Activated CD8-positive, alpha-beta T cell treated with anti-CD3 and anti-CD28 coated beads for 36 hours (primary cell): ENCODE measurements around the gene IL13. TPM values are rescaled to one million over a fixed set of nuclear protein-coding genes. Genes with fewer than 3 reads are reported as not detected.

Experiments used
- ATAC-seq: fragments of 200-7000 bp; cut with Tn5 transposase; one replicate; pipeline ENCODE4 v1.10.0; 2021; ENCODE audit warnings: mild to moderate bottlenecking, moderate library complexity
- CTCF ChIA-PET: fragments of 350-600 bp; sonication (Branson Sonifier 250); formaldehyde crosslinking; loops from one replicate; lab custom pipeline; 2021; ENCODE audit warnings: antibody characterized with exemption; lab: Charles Lee
- POLR2A ChIA-PET: fragments of 350-600 bp; sonication (Branson Sonifier 250); formaldehyde crosslinking; loops from one replicate; lab custom pipeline; 2021; ENCODE audit warnings: antibody characterized with exemption; lab: Charles Lee
- DNase-seq: peaks from one replicate; pipeline ENCODE4 v3.0.0-alpha.2; 2020
- H3K27ac Mint-ChIP-seq: one replicate; pipeline ENCODE4 v1.8.0; 2021; ENCODE audit warnings: mild to moderate bottlenecking, mixed read lengths
- H3K27me3 Mint-ChIP-seq: one replicate; pipeline ENCODE4 v1.8.0; 2021; ENCODE audit warnings: mixed read lengths
- H3K36me3 Mint-ChIP-seq: one replicate; pipeline ENCODE4 v1.8.0; 2021; ENCODE audit warnings: low read depth, mixed read lengths
- H3K4me1 Mint-ChIP-seq: one replicate; pipeline ENCODE4 v1.8.0; 2021; ENCODE audit warnings: low read depth, mixed read lengths
- H3K4me3 Mint-ChIP-seq: one replicate; pipeline ENCODE4 v1.8.0; 2021; ENCODE audit warnings: mild to moderate bottlenecking, moderate library complexity, mixed read lengths
- H3K9me3 Mint-ChIP-seq: one replicate; pipeline ENCODE4 v1.8.0; 2021; ENCODE audit warnings: mixed read lengths
- CTCF ChIP-seq: fragments of 200-600 bp; IDR thresholded peaks from one replicate; pipeline ENCODE4 v1.8.0; 2022; ENCODE audit warnings: antibody characterized with exemption, mild to moderate bottlenecking
- intact Hi-C: fragments of 100-400 bp; cut with micrococcal nuclease; formaldehyde crosslinking; loops from one replicate; pipeline ENCODE4 v1.10.0; 2022
- total RNA-seq, 2 experiments: library from RNA; stranded (reverse); gene quantifications; one replicate each; pipeline ENCODE4 v1.2.3, GENCODE V29; 2021

Gene IL13
- total RNA-seq, 2 experiments from 2014 or later: 4.8 to 6.5 TPM

- no peak for TF ChIP-seq CTCF
- ATAC-seq (no peak), DNase-seq (no peak)
- Mint-ChIP-seq H3K27ac (no peak overlapping the region), H3K4me1 (peaks cover 15% of the 10 kb centered on the region), H3K4me3 (no peak overlapping the region), H3K36me3 (no peaks in the 10 kb centered on the region), H3K27me3 (no peaks in the 10 kb centered on the region), H3K9me3 (no peaks in the 10 kb centered on the region)
- POLR2A ChIA-PET: interaction anchor here (1.7 kb wide), 1 partner anchor 10 kb away, joined by 5 read pairs; no protein-coding TSS in a partner anchor
- intact Hi-C loops: no loop called here
- CTCF ChIA-PET: no interaction called here
Measured at GRCh38 chr5:132668706-132669454, 10.9 kb downstream of the IL13 start.

GRCh38 chr5:132669455-132669820 lies 11.5 kb downstream of the IL13 start:
- Mint-ChIP-seq H3K9me3 (no peaks in the 10 kb centered on the region), H3K27ac (no peak overlapping the region), H3K4me3 (no peak overlapping the region), H3K27me3 (no peaks in the 10 kb centered on the region), H3K36me3 (no peaks in the 10 kb centered on the region), H3K4me1 (peaks cover 15% of the 10 kb centered on the region)
- ChIA-PET POLR2A (interaction anchor here (0.5 to 1.7 kb wide), 5 partner anchors 11 to 210 kb away, joined by 3 to 5 read pairs (median 3); no protein-coding TSS in a partner anchor), CTCF (no interaction called here)
- DNase-seq (no peak), ATAC-seq (no peak)
- intact Hi-C loops: no loop called here
- no peak for TF ChIP-seq CTCF

GRCh38 chr5:132669966-132670882 lies 12.3 kb downstream of the IL13 start:
- no peak for TF ChIP-seq CTCF
- no peaks in the 10 kb centered on the region for H3K9me3 Mint-ChIP-seq
- POLR2A ChIA-PET: interaction anchor here (0.5 to 1.7 kb wide), 5 partner anchors 12 to 211 kb away, joined by 3 to 5 read pairs (median 3); no protein-coding TSS in a partner anchor
- DNase-seq (no peak), ATAC-seq (no peak)
- no peak overlapping the region for H3K4me3 Mint-ChIP-seq
- H3K27me3 Mint-ChIP-seq: no peaks in the 10 kb centered on the region
- intact Hi-C loops: no loop called here
- CTCF ChIA-PET: no interaction called here
- H3K27ac Mint-ChIP-seq: no peak overlapping the region
- no peaks in the 10 kb centered on the region for H3K36me3 Mint-ChIP-seq
- H3K4me1 Mint-ChIP-seq: peaks cover 20% of the 10 kb centered on the region

DNA sequence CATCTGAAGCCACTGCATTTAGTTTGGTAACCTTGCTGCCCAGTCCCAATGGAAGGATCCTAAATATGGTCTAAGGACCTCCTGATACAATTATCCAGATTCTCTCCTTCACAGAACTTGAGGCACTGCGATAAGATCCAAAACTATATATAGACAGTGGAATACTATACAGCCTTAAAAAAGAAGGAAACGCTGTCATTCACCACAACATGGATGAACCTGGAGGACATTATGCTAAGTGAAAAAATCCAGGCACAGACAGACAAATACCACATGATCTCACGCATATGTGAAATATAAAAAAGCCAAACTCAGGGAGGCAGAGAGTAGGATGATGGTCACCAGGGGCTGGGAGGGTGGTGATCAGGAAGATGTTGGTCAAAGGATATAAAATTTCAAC lies 13.0 kb downstream of the IL13 start:
- ChIA-PET CTCF (no interaction called here), POLR2A (interaction anchor here (1.5 to 1.7 kb wide), 2 partner anchors 12 to 17 kb away, joined by 3 to 5 read pairs; no protein-coding TSS in a partner anchor)
- Mint-ChIP-seq H3K4me1 (peaks cover 22% of the 10 kb centered on the region), H3K9me3 (no peaks in the 10 kb centered on the region), H3K27me3 (no peaks in the 10 kb centered on the region), H3K36me3 (no peaks in the 10 kb centered on the region), H3K4me3 (no peak overlapping the region), H3K27ac (no peak overlapping the region)
- no peak for TF ChIP-seq CTCF
- ATAC-seq (no peak), DNase-seq (no peak)
- intact Hi-C loops: no loop called here
